MM.1S (cell line): ENCODE measurements around the gene DNASE1L2.

Source experiments
- DNase-seq: peaks from one replicate; pipeline ENCODE4 v3.0.0-alpha.2; 2015
- H2AFZ ChIP-seq: fragments of 300-600 bp; sonication (generic); 2 replicates; pipeline ENCODE4 v1.6.0; 2016; ENCODE audit warnings: antibody characterized with exemption, low read length
- H3F3A ChIP-seq: fragments of 300-600 bp; sonication (generic); 2 replicates; pipeline ENCODE4 v1.6.1; 2016; ENCODE audit warnings: mild to moderate bottlenecking, antibody characterized with exemption, low read length, moderate library complexity, mixed read lengths; ENCODE audit not compliant: insufficient read depth
- H3K27ac ChIP-seq: fragments of 300-600 bp; sonication (generic); 2 replicates; pipeline ENCODE4 v1.5.1; 2016; ENCODE audit warnings: mild to moderate bottlenecking, low read length
- H3K27me3 ChIP-seq: fragments of 300-600 bp; sonication (generic); replicated peaks from 2 replicates; pipeline ENCODE4 v1.6.0; 2016; ENCODE audit warnings: low read length; ENCODE audit not compliant: insufficient read depth
- H3K36me3 ChIP-seq: fragments of 300-600 bp; sonication (generic); replicated peaks from 2 replicates; pipeline ENCODE4 v1.6.1; 2016; ENCODE audit warnings: mild to moderate bottlenecking, low read length, mixed read lengths; ENCODE audit not compliant: insufficient read depth
- H3K4me1 ChIP-seq: fragments of 300-600 bp; sonication (generic); 2 replicates; pipeline ENCODE4 v1.6.1; 2016; ENCODE audit warnings: low read length, mixed read lengths
- H3K4me2 ChIP-seq: fragments of 300-600 bp; sonication (generic); 2 replicates; pipeline ENCODE4 v1.6.0; 2016; ENCODE audit warnings: low read depth, low read length
- H3K4me3 ChIP-seq: fragments of 300-600 bp; sonication (generic); 2 replicates; pipeline ENCODE4 v1.5.1; 2016; ENCODE audit warnings: low read length, mixed read lengths
- H3K79me2 ChIP-seq: fragments of 300-600 bp; sonication (generic); 2 replicates; pipeline ENCODE4 v1.6.1; 2016; ENCODE audit warnings: mixed run types, low read length, mixed read lengths
- H3K9ac ChIP-seq: fragments of 300-600 bp; sonication (generic); 2 replicates; pipeline ENCODE4 v1.6.1; 2016; ENCODE audit warnings: low read length, mixed read lengths
- H3K9me2 ChIP-seq: fragments of 300-600 bp; sonication (generic); replicated peaks from 2 replicates; pipeline ENCODE4 v1.6.1; 2016; ENCODE audit warnings: mild to moderate bottlenecking, low read length, mixed read lengths; ENCODE audit not compliant: insufficient read depth
- H3K9me3 ChIP-seq: fragments of 300-600 bp; sonication (generic); replicated peaks from 2 replicates; pipeline ENCODE4 v1.6.1; 2016; ENCODE audit warnings: mild to moderate bottlenecking, low read length, mixed read lengths; ENCODE audit not compliant: insufficient read depth
- H4K20me1 ChIP-seq: fragments of 300-600 bp; sonication (generic); 2 replicates; pipeline ENCODE4 v1.6.1; 2016; ENCODE audit warnings: mild to moderate bottlenecking, low read length, moderate library complexity, mixed read lengths; ENCODE audit not compliant: insufficient read depth
- EZH2 ChIP-seq: fragments of 300-600 bp; sonication (generic); optimal IDR thresholded peaks from 2 replicates; pipeline ENCODE3; 2017; ENCODE audit warnings: low read depth, mild to moderate bottlenecking, antibody characterized with exemption, low read length, mixed read lengths
- EZH2phosphoT487 ChIP-seq: fragments of 300-600 bp; sonication (generic); IDR thresholded peaks from 2 replicates; pipeline ENCODE4 v1.6.1; 2018; ENCODE audit warnings: antibody characterized with exemption, low read length
- TF ChIP-seq, protein P1 (sequence below): fragments of 300-600 bp; sonication (generic); IDR thresholded peaks from 2 replicates; pipeline ENCODE4 v1.5.1; 2016; ENCODE audit warnings: antibody characterized with exemption, low read length, mixed read lengths

DNASE1L2 gene

DNA sequence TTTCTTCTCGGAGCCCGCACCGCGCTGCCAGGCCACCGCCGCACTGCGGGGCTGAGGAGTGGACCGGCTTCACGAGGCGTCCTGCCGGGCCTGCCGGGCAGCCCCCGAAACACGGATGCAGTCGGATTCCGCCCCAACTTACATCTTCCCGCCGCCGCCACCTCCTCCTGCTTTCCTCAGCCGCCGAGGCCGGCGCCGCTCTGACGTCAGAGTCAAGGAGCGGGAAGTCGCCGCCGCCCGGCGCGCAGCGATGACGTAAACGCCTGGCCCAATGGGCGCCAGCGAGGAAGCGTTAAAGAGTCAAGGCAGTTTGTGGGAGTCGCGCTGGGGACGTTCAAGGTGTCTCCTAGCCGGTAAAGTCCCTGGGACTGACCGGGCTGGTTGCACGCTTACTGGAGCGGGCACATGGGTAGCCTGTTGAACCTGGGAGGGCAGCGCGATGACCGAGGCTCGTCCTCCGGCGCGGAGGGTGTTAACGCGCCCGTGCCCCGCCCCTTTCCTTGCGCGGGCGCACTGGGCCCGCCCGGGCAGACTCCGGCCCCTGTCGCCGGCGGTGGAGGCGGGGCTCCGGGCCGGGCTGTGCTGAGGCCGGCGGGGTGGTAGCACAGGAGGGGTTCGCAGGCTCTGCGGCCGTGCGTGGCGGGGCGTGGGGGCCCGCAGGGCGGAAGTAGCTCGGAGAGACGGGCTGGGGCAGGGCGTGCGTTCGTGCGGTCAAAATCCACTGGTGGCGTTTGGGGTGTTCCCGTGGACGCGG, 31.8 kb downstream of the DNASE1L2 start, which contains the start of gene RNPS1:
TSS of gene RNPS1 (minus strand) at position 214 of the 754 bp plus-strand sequence. CDS start 3,483 bp downstream, outside the sequence.
- H3K4me1 ChIP-seq = 0 out of 2 replicates have a peak, but pooled peaks cover 17% of the 10 kb centered on the region
- no peaks in the 10 kb centered on the region for H3K9me3 ChIP-seq
- peak within 1 kb of the TSS; percentile 86 for H3K9ac ChIP-seq
- no peaks in the 10 kb centered on the region for H3K9me2 ChIP-seq
- H3K27ac ChIP-seq = peak within 1 kb of the TSS; percentile 86
- no peaks in the 10 kb centered on the region; the same call in 1 of the 2 replicates for H3K36me3 ChIP-seq
- no peaks in the 10 kb centered on the region for H3K27me3 ChIP-seq
- peak; percentile 97 for DNase-seq
- peak within 1 kb of the TSS; percentile 76 for H2AFZ ChIP-seq
- TF ChIP-seq EZH2phosphoT487 = no peak
- no peak for TF ChIP-seq EZH2
- TF ChIP-seq, protein P1, sequence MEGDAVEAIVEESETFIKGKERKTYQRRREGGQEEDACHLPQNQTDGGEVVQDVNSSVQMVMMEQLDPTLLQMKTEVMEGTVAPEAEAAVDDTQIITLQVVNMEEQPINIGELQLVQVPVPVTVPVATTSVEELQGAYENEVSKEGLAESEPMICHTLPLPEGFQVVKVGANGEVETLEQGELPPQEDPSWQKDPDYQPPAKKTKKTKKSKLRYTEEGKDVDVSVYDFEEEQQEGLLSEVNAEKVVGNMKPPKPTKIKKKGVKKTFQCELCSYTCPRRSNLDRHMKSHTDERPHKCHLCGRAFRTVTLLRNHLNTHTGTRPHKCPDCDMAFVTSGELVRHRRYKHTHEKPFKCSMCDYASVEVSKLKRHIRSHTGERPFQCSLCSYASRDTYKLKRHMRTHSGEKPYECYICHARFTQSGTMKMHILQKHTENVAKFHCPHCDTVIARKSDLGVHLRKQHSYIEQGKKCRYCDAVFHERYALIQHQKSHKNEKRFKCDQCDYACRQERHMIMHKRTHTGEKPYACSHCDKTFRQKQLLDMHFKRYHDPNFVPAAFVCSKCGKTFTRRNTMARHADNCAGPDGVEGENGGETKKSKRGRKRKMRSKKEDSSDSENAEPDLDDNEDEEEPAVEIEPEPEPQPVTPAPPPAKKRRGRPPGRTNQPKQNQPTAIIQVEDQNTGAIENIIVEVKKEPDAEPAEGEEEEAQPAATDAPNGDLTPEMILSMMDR = no peak
- peaks cover 34% of the 10 kb centered on the region for H4K20me1 ChIP-seq
- H3F3A ChIP-seq = no peaks in the 10 kb centered on the region
- H3K4me3 ChIP-seq = peak within 1 kb of the TSS; percentile 90
- H3K4me2 ChIP-seq = peak within 1 kb of the TSS; percentile 92
- H3K79me2 ChIP-seq = peaks cover 68% of the 10 kb centered on the region

DNA sequence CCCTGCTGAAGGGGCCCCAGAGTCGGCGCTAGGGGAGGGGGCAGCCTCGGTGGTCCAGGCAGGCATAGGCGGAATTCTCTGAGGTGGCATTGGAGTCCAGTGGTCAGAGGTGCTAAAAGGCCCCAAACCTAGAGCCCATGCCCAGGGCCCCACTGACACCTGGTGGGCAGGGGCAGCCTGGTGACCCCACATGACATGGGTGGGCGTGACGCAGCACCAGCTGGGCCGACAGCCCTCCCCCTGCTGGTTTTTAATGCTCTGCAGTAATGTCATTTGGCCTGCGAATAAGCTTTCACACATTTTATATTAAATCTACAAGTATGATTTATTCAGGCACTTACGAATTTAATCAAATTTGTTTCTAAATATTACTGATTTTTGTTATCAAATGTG, 33.8 kb downstream of the DNASE1L2 start:
- H3K9ac ChIP-seq = no peak overlapping the region
- no peak overlapping the region for H3K27ac ChIP-seq
- H3K79me2 ChIP-seq = peaks cover 49% of the 10 kb centered on the region
- H4K20me1 ChIP-seq = peaks cover 15% of the 10 kb centered on the region
- H2AFZ ChIP-seq = no peak overlapping the region
- 0 out of 2 replicates have a peak, but pooled peaks cover 17% of the 10 kb centered on the region for H3K4me1 ChIP-seq
- no peak overlapping the region for H3K4me2 ChIP-seq
- no peaks in the 10 kb centered on the region for H3K9me3 ChIP-seq
- H3K9me2 ChIP-seq = no peaks in the 10 kb centered on the region
- peaks cover 5% of the 10 kb centered on the region; the same call in 1 of the 2 replicates for H3K27me3 ChIP-seq
- H3K36me3 ChIP-seq = no peaks in the 10 kb centered on the region
- TF ChIP-seq EZH2 (no peak), EZH2phosphoT487 (no peak)
- TF ChIP-seq, protein P1 = no peak
- no peak overlapping the region for H3K4me3 ChIP-seq
- DNase-seq = no peak
- no peaks in the 10 kb centered on the region for H3F3A ChIP-seq

- H3K27me3 ChIP-seq = peaks cover 12% of the 10 kb centered on the region
- H3K36me3 ChIP-seq = no peaks in the 10 kb centered on the region
- no peak overlapping the region for H3K9ac ChIP-seq
- no peak overlapping the region for H2AFZ ChIP-seq
- H3K4me2 ChIP-seq = no peak overlapping the region
- H3F3A ChIP-seq = no peaks in the 10 kb centered on the region
- DNase-seq = no peak
- H3K9me3 ChIP-seq = no peaks in the 10 kb centered on the region
- TF ChIP-seq, protein P1 = no peak
- no peak for TF ChIP-seq EZH2
- no peak for TF ChIP-seq EZH2phosphoT487
- peaks cover 41% of the 10 kb centered on the region for H3K79me2 ChIP-seq
- 0 out of 2 replicates have a peak, but pooled peaks cover 14% of the 10 kb centered on the region for H3K4me1 ChIP-seq
- peaks cover 8% of the 10 kb centered on the region for H4K20me1 ChIP-seq
- no peaks in the 10 kb centered on the region for H3K9me2 ChIP-seq
- no peak overlapping the region for H3K27ac ChIP-seq
- H3K4me3 ChIP-seq = no peak overlapping the region
These were observed 34.6 kb downstream of the DNASE1L2 start for GRCh38 chr16:2270588-2271470.
